H1 (cell line): Measurements from ENCODE around the gene MYH7B. TPM values are rescaled to one million over a fixed set of nuclear protein-coding genes. Genes with fewer than 3 reads are reported as not detected.

Experiments
- CTCF ChIA-PET: fragments of 300-600 bp; sonication (Branson Sonifier 250); formaldehyde crosslinking; loops from one replicate; lab custom pipeline; 2021; ENCODE audit not compliant: partially characterized antibody; lab: Charles Lee
- POLR2A ChIA-PET: fragments of 300-600 bp; sonication (Branson Sonifier 250); formaldehyde crosslinking; loops from one replicate; lab custom pipeline; 2021; ENCODE audit warnings: inconsistent platforms; ENCODE audit not compliant: partially characterized antibody; lab: Charles Lee
- DNase-seq, 2 experiments: peaks; one replicate each; pipeline versions ENCODE4 v3.0.0 to v3.0.0-alpha.2; 2010 to 2022; ENCODE audit warnings: low spot score in 2 of 2, low read depth in 1 of 2, mixed read lengths in 1 of 2
- FAIRE-seq: peaks from 2 replicates; lab custom pipeline; 2011; peaks lifted over from hg19 to GRCh38; lab: Jason Lieb, UNC
- H2AFZ ChIP-seq: 2 replicates; pipeline ENCODE4 v1.8.1; 2012; ENCODE audit warnings: low read length, inconsistent platforms
- H2AK5ac ChIP-seq: 2 replicates; pipeline ENCODE4 v1.6.1; 2013; ENCODE audit warnings: low read depth, low read length
- H2BK120ac ChIP-seq: replicated peaks from 2 replicates; pipeline ENCODE3; 2013; ENCODE audit warnings: low read depth, low read length, inconsistent platforms
- H2BK12ac ChIP-seq: 2 replicates; pipeline ENCODE4 v1.6.1; 2013; ENCODE audit warnings: low read depth, low read length
- H2BK15ac ChIP-seq: 2 replicates; pipeline ENCODE4 v1.6.1; 2013; ENCODE audit warnings: low read length
- H2BK20ac ChIP-seq: 2 replicates; pipeline ENCODE4 v1.6.1; 2013; ENCODE audit warnings: low read length
- H2BK5ac ChIP-seq: 2 replicates; pipeline ENCODE4 v1.6.1; 2013; ENCODE audit warnings: low read depth, low read length
- H3K14ac ChIP-seq: 2 replicates; pipeline ENCODE4 v1.6.1; 2013; ENCODE audit warnings: inconsistent platforms; ENCODE audit not compliant: insufficient read length
- H3K18ac ChIP-seq: 2 replicates; pipeline ENCODE4 v1.6.1; 2013; ENCODE audit warnings: low read length; ENCODE audit errors: extremely low read depth
- H3K23ac ChIP-seq: 2 replicates; pipeline ENCODE4 v1.6.1; 2013; ENCODE audit warnings: inconsistent platforms; ENCODE audit not compliant: insufficient read length
- H3K23me2 ChIP-seq: 2 replicates; pipeline ENCODE4 v1.6.1; 2013; ENCODE audit warnings: low read depth, low read length
- H3K27ac ChIP-seq: 2 replicates; pipeline ENCODE4 v1.6.1; 2011; ENCODE audit warnings: low read depth, low read length, inconsistent platforms
- H3K27me3 ChIP-seq, 4 experiments: replicated peaks in 1 of 4; 1 replicate in 1 of 4; 2 replicates in 3 of 4; pipeline versions ENCODE4 v1.6.1 to v1.8.1; 2011 to 2013; ENCODE audit warnings: low read length in 3 of 4, mild to moderate bottlenecking in 3 of 4, inconsistent platforms in 2 of 4, mixed read lengths in 2 of 4, moderate library complexity in 1 of 4; ENCODE audit not compliant: control insufficient read depth in 3 of 4, insufficient read depth in 3 of 4; ENCODE audit errors: extremely low read depth in 1 of 4
- H3K36me3 ChIP-seq, 4 experiments: 2 replicates each; pipeline versions ENCODE4 v1.6.1 to v1.8.1; 2011 to 2013; ENCODE audit warnings: mild to moderate bottlenecking in 4 of 4, low read length in 3 of 4, moderate library complexity in 2 of 4, control low read depth in 1 of 4, inconsistent platforms in 1 of 4; ENCODE audit not compliant: insufficient read depth in 4 of 4, control insufficient read depth in 2 of 4
- H3K4ac ChIP-seq: replicated peaks from 2 replicates; pipeline ENCODE3; 2013; ENCODE audit warnings: low read length, low read depth, mixed read lengths, inconsistent platforms; ENCODE audit not compliant: insufficient read length
- H3K4me1 ChIP-seq, 4 experiments: replicated peaks in 1 of 4; 1 replicate in 1 of 4; 2 replicates in 3 of 4; pipeline versions ENCODE4 v1.6.1 to v1.8.1; 2011 to 2013; ENCODE audit warnings: low read length in 3 of 4, inconsistent platforms in 2 of 4, mixed read lengths in 1 of 4; ENCODE audit not compliant: insufficient read depth in 4 of 4, control insufficient read depth in 3 of 4
- H3K4me2 ChIP-seq, 2 experiments: 2 replicates each; pipeline versions ENCODE4 v1.6.1 to v1.8.1; 2011 to 2013; ENCODE audit warnings: low read depth in 2 of 2, low read length in 2 of 2, control low read depth in 1 of 2, inconsistent platforms in 1 of 2, mild to moderate bottlenecking in 1 of 2; ENCODE audit not compliant: insufficient read depth in 1 of 2
- H3K4me3 ChIP-seq, 4 experiments: fragments of 200-600, 300-600 bp in 1 of 4; sonication (generic), shearing (Covaris generic), sonication (Bioruptor Twin) in 1 of 4; 2 replicates each; pipeline versions ENCODE4 v1.5.1 to v1.8.1; 2011 to 2016; ENCODE audit warnings: low read length in 4 of 4, low read depth in 3 of 4, control low read depth in 2 of 4, inconsistent platforms in 2 of 4, mild to moderate bottlenecking in 2 of 4, mixed read lengths in 1 of 4, moderate library complexity in 1 of 4; ENCODE audit not compliant: insufficient read depth in 2 of 4; ENCODE audit errors: extremely low read depth in 1 of 4
- H3K56ac ChIP-seq: replicated peaks from 2 replicates; pipeline ENCODE3; 2013; ENCODE audit warnings: low read depth, mild to moderate bottlenecking, mixed read lengths, low read length, inconsistent platforms; ENCODE audit not compliant: insufficient read length
- H3K79me1 ChIP-seq: 2 replicates; pipeline ENCODE4 v1.6.1; 2013; ENCODE audit warnings: low read depth, low read length, control low read depth
- H3K79me2 ChIP-seq, 2 experiments: 2 replicates each; pipeline versions ENCODE4 v1.6.1 to v1.8.1; 2012 to 2013; ENCODE audit warnings: low read length in 2 of 2, mild to moderate bottlenecking in 2 of 2, inconsistent platforms in 1 of 2; ENCODE audit not compliant: insufficient read depth in 2 of 2, control insufficient read depth in 1 of 2
- H3K9ac ChIP-seq, 4 experiments: replicated peaks in 1 of 4; 1 replicate in 1 of 4; 2 replicates in 3 of 4; pipeline versions ENCODE4 v1.6.1 to v1.8.1; 2011 to 2013; ENCODE audit warnings: low read depth in 3 of 4, low read length in 3 of 4, control low read depth in 2 of 4, mild to moderate bottlenecking in 2 of 4, moderate library complexity in 2 of 4, inconsistent platforms in 1 of 4; ENCODE audit errors: extremely low read depth in 1 of 4
- H3K9me3 ChIP-seq, 2 experiments: 2 replicates each; pipeline versions ENCODE4 v1.6.1 to v1.8.1; 2012 to 2013; ENCODE audit warnings: mild to moderate bottlenecking in 2 of 2, moderate library complexity in 2 of 2, control low read depth in 1 of 2, inconsistent platforms in 1 of 2, low read depth in 1 of 2, low read length in 1 of 2, mixed read lengths in 1 of 2; ENCODE audit not compliant: insufficient read depth in 2 of 2
- H4K20me1 ChIP-seq, 2 experiments: replicated peaks in 1 of 2; 2 replicates each; pipeline versions ENCODE3 to v1.8.1; 2011 to 2013; ENCODE audit warnings: inconsistent platforms in 2 of 2, low read length in 2 of 2, mild to moderate bottlenecking in 1 of 2; ENCODE audit not compliant: insufficient read depth in 2 of 2, control insufficient read depth in 1 of 2
- H4K5ac ChIP-seq: 2 replicates; pipeline ENCODE4 v1.6.1; 2013; ENCODE audit warnings: low read length, low read depth, mixed read lengths, inconsistent platforms; ENCODE audit not compliant: insufficient read length
- H4K8ac ChIP-seq: 2 replicates; pipeline ENCODE4 v1.8.0; 2013; ENCODE audit warnings: mild to moderate bottlenecking, moderate library complexity, low read length, inconsistent platforms; ENCODE audit not compliant: insufficient read depth; ENCODE audit errors: extremely low read depth
- H4K91ac ChIP-seq: replicated peaks from 2 replicates; pipeline ENCODE3; 2013; ENCODE audit warnings: low read length, mixed read lengths, inconsistent platforms; ENCODE audit not compliant: insufficient read length
- CBX8 ChIP-seq: fragments of 300-800, 300-1000 bp; sonication (generic); IDR thresholded peaks from 2 replicates; pipeline ENCODE4 v1.7.1; 2016; ENCODE audit warnings: low read depth, low read length, borderline replicate concordance
- EP300 ChIP-seq, 2 experiments: IDR thresholded peaks; 1 replicate in 1 of 2; 2 replicates in 1 of 2; pipeline ENCODE4 v1.6.1; 2011 to 2012; ENCODE audit warnings: low read depth in 2 of 2, low read length in 2 of 2, mild to moderate bottlenecking in 2 of 2, borderline replicate concordance in 1 of 2, inconsistent platforms in 1 of 2, moderate library complexity in 1 of 2
- GABPA ChIP-seq: IDR thresholded peaks from 2 replicates; pipeline ENCODE4 v1.6.1; 2011; ENCODE audit warnings: mild to moderate bottlenecking, low read length, moderate library complexity, borderline replicate concordance; ENCODE audit not compliant: insufficient read depth
- JUN ChIP-seq: IDR thresholded peaks from 2 replicates; pipeline ENCODE4 v1.6.1; 2011; ENCODE audit warnings: low read depth, mild to moderate bottlenecking, improper control_type of control experiment, low read length
- KDM4A ChIP-seq: IDR thresholded peaks from one replicate; pipeline ENCODE4 v1.7.1; 2012; ENCODE audit warnings: low read depth, mild to moderate bottlenecking, moderate library complexity, low read length, inconsistent platforms; ENCODE audit not compliant: severe bottlenecking
- PHF8 ChIP-seq: fragments of 200-600 bp; sonication (generic); conservative IDR thresholded peaks from 2 replicates; pipeline ENCODE4 v1.7.1; 2012; ENCODE audit warnings: low read depth, mild to moderate bottlenecking, inconsistent platforms, low read length, moderate library complexity
- RAD21 ChIP-seq, 2 experiments: IDR thresholded peaks in 1 of 2; conservative IDR thresholded peaks in 1 of 2; 2 replicates each; pipeline ENCODE4 v1.6.1; 2011; ENCODE audit warnings: low read depth in 2 of 2, low read length in 2 of 2, improper control_type of control experiment in 1 of 2, inconsistent platforms in 1 of 2, mild to moderate bottlenecking in 1 of 2, moderate library complexity in 1 of 2
- SP2 ChIP-seq: IDR thresholded peaks from 2 replicates; pipeline ENCODE4 v1.6.1; 2012; ENCODE audit warnings: mild to moderate bottlenecking, low read length, inconsistent platforms
- TCF12 ChIP-seq: IDR thresholded peaks from 2 replicates; pipeline ENCODE4 v1.6.1; 2011; ENCODE audit warnings: low read depth, mild to moderate bottlenecking, low read length
- ZNF274 ChIP-seq: IDR thresholded peaks from 2 replicates; pipeline ENCODE4 v1.7.0; 2012; ENCODE audit warnings: low read length, borderline replicate concordance; ENCODE audit errors: extremely low read depth
- WGBS, 2 experiments: shearing (Covaris generic) in 1 of 2; methylation state at CpG; one replicate each; pipeline versions ENCODE4 v1.1.6 to v1.1.7; 2013 to 2015; ENCODE audit warnings: low lambda C conversion rate in 2 of 2, mixed read lengths in 2 of 2, inconsistent platforms in 1 of 2, low coverage in 1 of 2, missing lambda C conversion rate in 1 of 2; ENCODE audit not compliant: insufficient replicate concordance in 2 of 2, insufficient coverage in 1 of 2, insufficient read length in 1 of 2; ENCODE audit errors: extremely low coverage in 1 of 2, missing lambda C conversion rate in 1 of 2; 5-methylcytosine and 5-hydroxymethylcytosine counted together
- polyA plus RNA-seq, 7 experiments: library from polyadenylated mRNA; depleted of rRNA in 3 of 7; stranded (reverse) in 5 of 7; unstranded in 2 of 7; fragments of >200 nt in 5 of 7; fragments of 200-250 nt in 2 of 7; gene quantifications; 1 replicate in 5 of 7; 2 replicates in 1 of 7; 4 replicates in 1 of 7; pipeline versions ENCODE4 v1.2.1 to v1.2.3, GENCODE V29; 2011 to 2013; ENCODE audit warnings: missing spikeins in 2 of 7, mixed read lengths in 2 of 7
- total RNA-seq: library from RNA; stranded (reverse); fragmentation: NEBNext Ultra II Directional; extraction: Animal tissue kit (Norgen Biotek cat#: 25700); gene quantifications from 2 replicates; pipeline ENCODE4 v1.2.1, GENCODE V29; 2021

The MYH7B gene
- total and polyA plus RNA-seq, 2 of the 8 experiments (the other 6 are each of a cell fraction or from before 2014, with no cell fraction given): 0.15 to 0.30 TPM

- no peak for TF ChIP-seq PHF8
- TF ChIP-seq EP300 (IDR thresholded peaks at IDR 0.05; ENCODE audit: borderline replicate concordance in 1 of 2, low read depth in 2 of 2, low read length in 2 of 2): no peak
- no peak for TF ChIP-seq TCF12
- no peak for TF ChIP-seq GABPA
- TF ChIP-seq KDM4A: no peak
- no peak for TF ChIP-seq RAD21 (IDR thresholded peaks at IDR 0.05 in 1 of 2, conservative IDR thresholded peaks at IDR 0.05 in 1 of 2; ENCODE audit: low read depth in 2 of 2, low read length in 2 of 2)
- TF ChIP-seq SP2: no peak
- no peak for TF ChIP-seq ZNF274
- no peak for TF ChIP-seq JUN
- no peak for TF ChIP-seq CBX8
- Histone ChIP-seq H3K36me3 (peaks cover 2 to 16% (median 10%) of the 10 kb centered on the region in 4 experiments; a peak in 4 of 8 replicates), H2BK20ac (no peak overlapping the region), H2BK15ac (no peak overlapping the region), H3K14ac (no peak overlapping the region), H3K23me2 (no peaks in the 10 kb centered on the region), H4K8ac (no peak overlapping the region), H4K5ac (no peak overlapping the region), H2BK120ac (no peak overlapping the region), H3K79me1 (no peaks in the 10 kb centered on the region), H2AK5ac (no peak overlapping the region), H3K23ac (no peak overlapping the region), H3K9me3 (no peaks in the 10 kb centered on the region), H4K20me1 (peaks cover 0 to 3% of the 10 kb centered on the region in 2 experiments), H4K91ac (no peak overlapping the region), H2AFZ (no peak overlapping the region), H3K4me2 (no peak overlapping the region), H2BK12ac (no peak overlapping the region), H3K18ac (no peak overlapping the region), H3K27me3 (no peaks in the 10 kb centered on the region), H3K27ac (no peak overlapping the region), H3K4ac (no peak overlapping the region), H3K4me1 (no peaks in the 10 kb centered on the region), H2BK5ac (no peak overlapping the region), H3K9ac (no peak overlapping the region), H3K4me3 (no peak overlapping the region), H3K79me2 (no peaks in the 10 kb centered on the region), H3K56ac (no peak overlapping the region)
- no peak for FAIRE-seq
- WGBS, 2 experiments: 85% methylated on average over 3 of the region's 3 CpGs; no CpG with 5 or more reads in 1 of the 2 experiments
- ChIA-PET POLR2A (interaction anchor here (0.8 to 0.9 kb wide), 2 partner anchors 8 to 22 kb away, joined by 3 read pairs; no protein-coding TSS in a partner anchor), CTCF (interaction anchor here (0.6 to 2.4 kb wide), 2 partner anchors 56 to 72 kb away, joined by 4 to 5 read pairs; no protein-coding TSS in a partner anchor)
- DNase-seq: no peak
These were observed 9.0 kb upstream of the MYH7B start for GRCh38 chr20:34946661-34947060.
